Measurements from ENCODE around the gene RAD21L1. TPM values are rescaled to one million over a fixed set of nuclear protein-coding genes. Genes with fewer than 3 reads are reported as not detected.
A peak's percentile ranks its signal among the peaks of the same experiment; 100 is the strongest.

RAD21L1 gene
- total RNA-seq, 1 donor from 2014 or later = not detected

GRCh38 chr20:1296117-1296610 is 70.3 kb downstream of the RAD21L1 start:
- ATAC-seq = no peak

GRCh38 chr20:1296922-1297321 is 71.1 kb downstream of the RAD21L1 start:
- Histone ChIP-seq H3K9me3 (no peaks in the 10 kb centered on the region), H3K36me3 (no peaks in the 10 kb centered on the region), H3K27ac (no peak overlapping the region), H3K4me1 (no peaks in the 10 kb centered on the region), H3K4me3 (no peak overlapping the region), H3K27me3 (ENCODE audit: low read depth) (no peaks in the 10 kb centered on the region)
- DNase-seq = no peak
- no peak for TF ChIP-seq CTCF (IDR thresholded peaks at IDR 0.05)
- intact Hi-C loops (cut with DNase I) = no loop called here
- no peak for ATAC-seq

More at GRCh38 chr20:1296117-1296610, 70.3 kb downstream of the RAD21L1 start:
- TF ChIP-seq CTCF (IDR thresholded peaks at IDR 0.05) = no peak
- Histone ChIP-seq H3K9me3 (no peaks in the 10 kb centered on the region), H3K27ac (no peak overlapping the region), H3K36me3 (no peaks in the 10 kb centered on the region), H3K27me3 (ENCODE audit: low read depth) (no peaks in the 10 kb centered on the region), H3K4me1 (no peaks in the 10 kb centered on the region), H3K4me3 (no peak overlapping the region)
- intact Hi-C loops (cut with DNase I) = no loop called here
- DNase-seq = no peak

- intact Hi-C loops (cut with DNase I) = no loop called here
- Histone ChIP-seq H3K9me3 (no peaks in the 10 kb centered on the region), H3K4me3 (no peak overlapping the region), H3K27me3 (ENCODE audit: low read depth) (no peaks in the 10 kb centered on the region), H3K4me1 (no peaks in the 10 kb centered on the region), H3K36me3 (no peaks in the 10 kb centered on the region), H3K27ac (no peak overlapping the region)
- DNase-seq (no peak), ATAC-seq (no peak)
- no peak for TF ChIP-seq CTCF (IDR thresholded peaks at IDR 0.05)
Observed at GRCh38 chr20:1297486-1297885, 71.6 kb downstream of the RAD21L1 start.

GRCh38 chr20:1298166-1298565 is 72.3 kb downstream of the RAD21L1 start:
- no peaks in the 10 kb centered on the region for H3K9me3 ChIP-seq
- H3K27me3 ChIP-seq (ENCODE audit: low read depth) = no peaks in the 10 kb centered on the region
- H3K4me3 ChIP-seq = no peak overlapping the region
- intact Hi-C loops (cut with DNase I) = no loop called here
- no peak for TF ChIP-seq CTCF (IDR thresholded peaks at IDR 0.05)
- H3K27ac ChIP-seq = no peak overlapping the region
- no peaks in the 10 kb centered on the region for H3K36me3 ChIP-seq
- no peaks in the 10 kb centered on the region for H3K4me1 ChIP-seq
- DNase-seq (no peak), ATAC-seq (no peak)

GRCh38 chr20:1298888-1299511 is 73.2 kb downstream of the RAD21L1 start:
- intact Hi-C loops (cut with DNase I) = no loop called here
- Histone ChIP-seq H3K27me3 (ENCODE audit: low read depth) (no peaks in the 10 kb centered on the region), H3K4me3 (no peak overlapping the region), H3K27ac (peak overlapping the region; percentile 13), H3K9me3 (no peaks in the 10 kb centered on the region), H3K4me1 (no peaks in the 10 kb centered on the region), H3K36me3 (no peaks in the 10 kb centered on the region)
- ATAC-seq = peak; percentile 7 to 68
- TF ChIP-seq CTCF (IDR thresholded peaks at IDR 0.05) = no peak
- DNase-seq = no peak

Measured in lower lobe of right lung (tissue), 2 donors.